Stomach (tissue), 9 donors: Measurements from ENCODE around the gene PERCC1. TPM values are rescaled to one million over a fixed set of nuclear protein-coding genes. Genes with fewer than 3 reads are reported as not detected.

Source experiments
- DNase-seq, 2 donors: peaks; one replicate each; pipeline versions ENCODE4 v3.0.0 to v3.0.0-alpha.2; 2013 to 2019
- H3K27ac ChIP-seq, 5 donors: fragments of 200-600 bp in 4 of 5; sonication (generic) in 4 of 5; one replicate each; pipeline ENCODE4 v1.5.1; 2013 to 2019; ENCODE audit warnings: mild to moderate bottlenecking in 1 of 5, moderate library complexity in 1 of 5
- H3K27me3 ChIP-seq, 3 donors: fragments of 200-600 bp; sonication (generic); one replicate each; pipeline ENCODE4 v1.5.1; 2017 to 2019; ENCODE audit warnings: mixed run types in 1 of 3
- H3K36me3 ChIP-seq, 4 donors: fragments of 200-600 bp; sonication (generic); 1 replicate in 3 of 4; 2 replicates in 1 of 4; pipeline ENCODE4 v1.5.1; 2016 to 2019
- H3K4me1 ChIP-seq, 4 donors: fragments of 200-600 bp; sonication (generic); one replicate each; pipeline ENCODE4 v1.5.1; 2016 to 2019
- H3K4me3 ChIP-seq, 4 donors: fragments of 200-600 bp; sonication (generic) in 3 of 4; one replicate each; pipeline ENCODE4 v1.5.1; 2016 to 2019; ENCODE audit warnings: mild to moderate bottlenecking in 1 of 4
- H3K9me3 ChIP-seq, 4 donors: fragments of 200-600 bp; sonication (generic); one replicate each; pipeline ENCODE4 v1.5.1; 2016 to 2019
- EP300 ChIP-seq: sonication (generic); formaldehyde crosslinking; IDR thresholded peaks from one replicate; pipeline ENCODE4 v1.6.1; 2017; ENCODE audit warnings: antibody characterized with exemption
- POLR2A ChIP-seq, 4 donors: fragments of 450-650 bp; IDR thresholded peaks; one replicate each; pipeline ENCODE4 v1.6.1; 2016; ENCODE audit warnings: antibody characterized with exemption in 4 of 4, control low read depth in 2 of 4, mild to moderate bottlenecking in 1 of 4, moderate library complexity in 1 of 4
- POLR2AphosphoS5 ChIP-seq, 3 donors: sonication (generic); formaldehyde crosslinking; IDR thresholded peaks; one replicate each; pipeline ENCODE4 v1.6.1; 2016; ENCODE audit warnings: antibody characterized with exemption in 3 of 3
- WGBS, 5 donors: extraction: QIAGEN DNeasy Blood & Tissue Kit in 3 of 5; methylation state at CpG; one replicate each; pipeline versions ENCODE4 v1.1.5 to v1.1.7; 2013 to 2018; 5-methylcytosine and 5-hydroxymethylcytosine counted together
- intact Hi-C: fragments of 100-400 bp; cut with DNase I; formaldehyde crosslinking; loops from one replicate; pipeline ENCODE4 v1.15.1; 2023; ENCODE audit warnings: low total_unique reads
- polyA plus RNA-seq, 3 donors: library from polyadenylated mRNA; stranded (reverse); fragments of 200-250 nt; gene quantifications; one replicate each; pipeline ENCODE4 v1.2.3, GENCODE V29; 2013
- total RNA-seq, 5 donors: library from RNA; depleted of rRNA; stranded (reverse); fragments of >200 nt; gene quantifications; one replicate each; pipeline versions ENCODE4 v1.1.0 to v1.2.3, GENCODE V29; 2014 to 2016
- TF ChIP-seq, protein P1 (sequence below), 7 experiments: fragments of 450-650 bp in 4 of 7; fragments of 200-600 bp in 3 of 7; sonication (generic) in 3 of 7; IDR thresholded peaks; one replicate each; pipeline ENCODE4 v1.5.1; 2016 to 2019; ENCODE audit warnings: antibody characterized with exemption in 7 of 7, control low read depth in 2 of 7, mild to moderate bottlenecking in 1 of 7
- donor health status: healthy with polysubstance abuse.
- donor health status: Bipolar disorder and iron deficiency.
- donor health status: healthy.

Gene PERCC1
- total and polyA plus RNA-seq, 8 donors: 2.0 to 21.4 (median 3.3) TPM; not detected in 5

DNA sequence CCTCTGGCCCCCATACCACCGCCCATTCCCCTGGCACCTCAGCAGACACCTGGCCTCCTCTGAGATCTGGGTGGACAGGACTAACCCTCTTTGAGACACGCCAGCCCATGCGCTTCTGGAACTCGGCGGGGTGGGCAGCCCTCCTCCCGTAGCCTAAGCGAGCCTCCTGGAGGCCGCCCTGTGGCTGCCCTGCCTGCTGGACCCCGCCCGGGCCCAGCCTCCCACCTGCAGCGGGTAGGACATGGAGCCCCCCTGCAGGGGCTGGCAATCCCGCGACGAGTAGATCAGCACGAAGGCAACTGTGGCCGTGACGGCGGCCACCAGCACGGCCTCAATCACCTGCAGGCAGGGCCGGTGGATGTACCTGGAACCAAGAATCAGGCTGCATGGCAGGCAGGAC is 21.7 kb downstream of the PERCC1 start:
- Histone ChIP-seq H3K4me3 (no peak overlapping the region), H3K27me3 (no peaks in the 10 kb centered on the region), H3K9me3 (no peaks in the 10 kb centered on the region), H3K36me3 (peaks cover 72 to 100% (median 100%) of the 10 kb centered on the region in 4 donors), H3K27ac (no peak overlapping the region), H3K4me1 (no peaks in the 10 kb centered on the region)
- TF ChIP-seq, protein P1, sequence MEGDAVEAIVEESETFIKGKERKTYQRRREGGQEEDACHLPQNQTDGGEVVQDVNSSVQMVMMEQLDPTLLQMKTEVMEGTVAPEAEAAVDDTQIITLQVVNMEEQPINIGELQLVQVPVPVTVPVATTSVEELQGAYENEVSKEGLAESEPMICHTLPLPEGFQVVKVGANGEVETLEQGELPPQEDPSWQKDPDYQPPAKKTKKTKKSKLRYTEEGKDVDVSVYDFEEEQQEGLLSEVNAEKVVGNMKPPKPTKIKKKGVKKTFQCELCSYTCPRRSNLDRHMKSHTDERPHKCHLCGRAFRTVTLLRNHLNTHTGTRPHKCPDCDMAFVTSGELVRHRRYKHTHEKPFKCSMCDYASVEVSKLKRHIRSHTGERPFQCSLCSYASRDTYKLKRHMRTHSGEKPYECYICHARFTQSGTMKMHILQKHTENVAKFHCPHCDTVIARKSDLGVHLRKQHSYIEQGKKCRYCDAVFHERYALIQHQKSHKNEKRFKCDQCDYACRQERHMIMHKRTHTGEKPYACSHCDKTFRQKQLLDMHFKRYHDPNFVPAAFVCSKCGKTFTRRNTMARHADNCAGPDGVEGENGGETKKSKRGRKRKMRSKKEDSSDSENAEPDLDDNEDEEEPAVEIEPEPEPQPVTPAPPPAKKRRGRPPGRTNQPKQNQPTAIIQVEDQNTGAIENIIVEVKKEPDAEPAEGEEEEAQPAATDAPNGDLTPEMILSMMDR (IDR thresholded peaks at IDR 0.05): no peak
- no peak for TF ChIP-seq POLR2A (IDR thresholded peaks at IDR 0.05)
- no peak for TF ChIP-seq EP300
- TF ChIP-seq POLR2AphosphoS5 (IDR thresholded peaks at IDR 0.05): no peak
- no peak for DNase-seq
- 93 to 96% (median 95%) methylated on average over 19 to 20 of the region's 20 CpGs for WGBS, 5 donors
- intact Hi-C loops: no loop called here

DNA sequence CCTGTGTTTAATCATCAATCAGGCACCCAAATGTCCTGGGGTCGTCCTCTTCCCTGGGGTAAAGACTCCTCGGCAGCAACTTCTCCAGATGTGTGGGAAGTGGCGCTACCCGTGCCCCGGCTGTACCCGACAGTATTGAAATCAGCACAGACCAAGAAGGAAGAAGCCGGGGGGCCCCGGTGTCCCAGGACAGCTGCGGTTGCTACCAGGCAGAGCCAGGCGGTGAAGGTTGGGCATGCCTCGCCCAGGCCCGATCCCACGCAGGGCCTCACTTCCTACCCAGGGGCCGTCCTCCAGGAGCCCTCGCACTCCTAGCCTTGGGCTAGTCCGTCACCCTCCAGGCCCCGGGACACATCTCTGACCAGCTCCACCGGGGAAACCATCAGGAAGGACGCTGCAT is 22.4 kb downstream of the PERCC1 start:
- WGBS, 5 donors: 83 to 97% (median 95%) methylated on average over 12 to 19 of the region's 19 CpGs

DNA sequence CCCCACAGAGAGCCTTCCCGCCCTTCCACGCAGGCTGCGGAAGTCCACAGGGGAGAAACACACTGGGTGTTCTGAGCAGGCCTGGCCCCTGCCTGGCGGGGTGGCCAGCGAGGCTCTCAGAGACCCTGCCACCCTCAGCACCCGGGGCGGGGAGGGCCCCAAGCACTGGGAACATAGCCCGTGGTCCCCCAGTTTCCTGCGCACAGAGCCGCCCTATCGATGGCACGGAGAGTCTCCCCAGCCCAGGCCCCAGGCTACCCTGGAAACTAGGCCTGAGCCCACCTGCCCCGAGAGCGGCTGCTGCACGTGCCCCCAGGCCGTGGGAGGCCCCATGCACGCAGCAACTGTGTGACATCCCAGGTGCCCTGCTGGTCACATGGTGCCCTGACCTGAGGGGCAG is 23.7 kb downstream of the PERCC1 start:
- no peak overlapping the region for H3K27ac ChIP-seq
- DNase-seq: no peak
- no peak overlapping the region for H3K4me3 ChIP-seq
- H3K4me1 ChIP-seq: no peaks in the 10 kb centered on the region
- TF ChIP-seq EP300: no peak
- TF ChIP-seq, protein P1 (IDR thresholded peaks at IDR 0.05): no peak
- no peak for TF ChIP-seq POLR2AphosphoS5 (IDR thresholded peaks at IDR 0.05)
- TF ChIP-seq POLR2A (IDR thresholded peaks at IDR 0.05): no peak
- H3K9me3 ChIP-seq: no peaks in the 10 kb centered on the region
- H3K36me3 ChIP-seq: peaks cover 65 to 97% (median 95%) of the 10 kb centered on the region in 4 donors
- no peaks in the 10 kb centered on the region for H3K27me3 ChIP-seq
- 90 to 96% (median 91%) methylated on average over 7 to 17 of the region's 17 CpGs for WGBS, 5 donors
- intact Hi-C loops: no loop called here

More for the DNA sequence above, 22.4 kb downstream of the PERCC1 start:
- DNase-seq: no peak
- Histone ChIP-seq H3K27me3 (no peaks in the 10 kb centered on the region), H3K4me1 (no peaks in the 10 kb centered on the region), H3K27ac (no peak overlapping the region), H3K4me3 (no peak overlapping the region), H3K9me3 (no peaks in the 10 kb centered on the region), H3K36me3 (peaks cover 65 to 100% (median 100%) of the 10 kb centered on the region in 4 donors)
- TF ChIP-seq POLR2A (IDR thresholded peaks at IDR 0.05) (no peak), POLR2AphosphoS5 (IDR thresholded peaks at IDR 0.05) (no peak), EP300 (no peak)
- TF ChIP-seq, protein P1 (IDR thresholded peaks at IDR 0.05): no peak
- intact Hi-C loops: no loop called here

DNA sequence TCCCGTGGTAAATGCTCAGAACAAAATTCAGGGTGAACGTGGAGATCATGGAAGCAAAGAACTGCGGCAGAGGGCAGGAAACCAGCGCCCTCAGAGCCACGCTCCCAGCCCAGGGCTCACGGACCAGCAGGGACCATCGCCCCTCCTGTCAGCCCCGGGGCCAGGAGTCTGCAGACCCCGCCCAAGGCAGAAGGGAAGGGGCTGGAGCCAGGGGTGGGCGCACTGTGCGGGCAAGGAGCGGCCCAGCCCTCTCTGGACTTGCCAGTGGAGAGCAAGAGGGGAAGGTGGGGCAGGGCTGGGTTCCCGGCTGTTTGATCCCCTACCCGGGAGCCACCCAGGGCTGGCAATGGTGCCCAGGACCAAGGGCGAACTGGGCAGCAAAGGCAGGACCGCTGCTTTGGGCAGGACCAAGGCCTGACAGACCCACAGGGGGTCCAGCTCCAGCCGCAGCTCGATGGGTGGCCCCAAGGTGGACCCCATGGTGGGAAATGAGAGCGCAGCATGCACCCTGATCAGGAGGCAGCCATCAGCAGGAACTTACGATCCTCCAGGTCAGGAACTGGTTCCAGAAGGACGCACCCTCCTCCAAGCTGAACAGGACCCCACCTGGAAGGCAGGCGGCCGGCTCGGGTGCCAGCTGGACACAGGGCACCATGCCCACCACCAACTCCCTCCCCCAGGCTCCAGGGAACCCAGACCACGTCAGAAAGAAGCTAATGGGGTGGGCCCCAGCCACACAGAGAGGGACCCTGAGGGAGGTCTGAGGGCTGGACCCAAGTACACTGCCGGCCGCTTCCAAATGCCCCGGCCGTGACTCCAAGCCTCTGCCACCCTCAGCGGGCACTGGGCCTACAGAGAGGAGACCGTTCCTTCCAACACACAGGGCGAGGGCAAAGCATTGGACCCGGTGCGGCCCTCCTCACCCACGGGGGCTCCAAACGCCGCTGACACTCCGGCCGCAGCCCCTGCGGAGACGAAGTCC is 24.6 kb downstream of the PERCC1 start:
- DNase-seq: no peak
- H3K27me3 ChIP-seq: no peaks in the 10 kb centered on the region
- no peak overlapping the region for H3K4me3 ChIP-seq
- H3K9me3 ChIP-seq: no peaks in the 10 kb centered on the region
- H3K36me3 ChIP-seq: peaks cover 61 to 96% (median 94%) of the 10 kb centered on the region in 4 donors
- intact Hi-C loops: no loop called here
- TF ChIP-seq, protein P1 (IDR thresholded peaks at IDR 0.05): no peak
- TF ChIP-seq POLR2A (IDR thresholded peaks at IDR 0.05): no peak
- TF ChIP-seq POLR2AphosphoS5 (IDR thresholded peaks at IDR 0.05): no peak
- TF ChIP-seq EP300: no peak
- WGBS, 5 donors: 93 to 96% (median 94%) methylated on average over 23 to 41 of the region's 41 CpGs
- no peak overlapping the region for H3K27ac ChIP-seq
- no peaks in the 10 kb centered on the region for H3K4me1 ChIP-seq
